NCI-H510A (cell line): ENCODE measurements around the gene PLA2R1.

ENCODE experiments used
- DNase-seq: peaks from one replicate; lab custom pipeline; 2025; lab: John Stamatoyannopoulos, UW

Gene PLA2R1

GRCh38 chr2:160062292-160063005, at the start of gene PLA2R1:
Gene PLA2R1, minus strand, starts transcription at chr2:160062615. Its CDS starts 212 bp downstream, at chr2:160062403.
- DNase-seq: no peak

GRCh38 chr2:160110674-160111239, 48.3 kb upstream of the PLA2R1 start:
- DNase-seq: no peak

DNA sequence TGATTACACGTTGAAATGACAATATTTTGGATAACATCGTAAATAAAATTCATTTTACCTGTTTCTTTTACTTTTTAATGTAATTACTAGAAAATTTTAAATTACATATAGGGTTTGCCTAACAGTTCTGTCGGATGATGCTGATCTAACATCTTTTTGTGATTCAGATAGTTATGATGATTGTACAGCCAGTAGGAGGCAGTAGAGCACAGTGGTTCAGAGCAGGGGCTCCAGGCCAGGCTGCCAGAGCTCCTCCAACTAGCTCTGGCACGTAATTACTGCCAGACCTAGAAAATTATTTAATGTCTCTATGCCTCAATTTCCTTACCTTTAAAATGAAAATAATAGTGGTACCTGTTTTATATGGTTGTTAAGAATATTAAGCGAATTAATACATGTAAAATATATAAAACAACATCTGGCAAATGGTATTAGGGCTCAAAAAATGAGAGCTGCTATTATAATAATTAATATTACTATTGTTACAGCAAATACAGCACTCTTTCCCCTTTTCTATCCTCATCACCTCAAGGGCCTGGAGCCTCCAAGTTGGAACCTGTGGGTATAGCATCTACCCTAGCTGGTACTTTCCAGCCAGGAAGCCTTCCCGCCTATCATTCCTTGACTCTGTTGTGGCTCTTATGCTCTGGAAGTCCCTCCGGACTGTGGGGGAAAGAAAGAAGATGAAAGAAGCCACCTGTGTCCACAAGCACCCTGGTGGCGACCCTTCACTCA, 47.7 kb upstream of the PLA2R1 start:
- peak; percentile 1 for DNase-seq

GRCh38 chr2:160109243-160109642, 46.8 kb upstream of the PLA2R1 start:
- no peak for DNase-seq

- DNase-seq: no peak
Observed at GRCh38 chr2:160108646-160109045, 46.2 kb upstream of the PLA2R1 start.

- no peak for DNase-seq
Observed at GRCh38 chr2:160105366-160105765, 43.0 kb upstream of the PLA2R1 start.

DNA sequence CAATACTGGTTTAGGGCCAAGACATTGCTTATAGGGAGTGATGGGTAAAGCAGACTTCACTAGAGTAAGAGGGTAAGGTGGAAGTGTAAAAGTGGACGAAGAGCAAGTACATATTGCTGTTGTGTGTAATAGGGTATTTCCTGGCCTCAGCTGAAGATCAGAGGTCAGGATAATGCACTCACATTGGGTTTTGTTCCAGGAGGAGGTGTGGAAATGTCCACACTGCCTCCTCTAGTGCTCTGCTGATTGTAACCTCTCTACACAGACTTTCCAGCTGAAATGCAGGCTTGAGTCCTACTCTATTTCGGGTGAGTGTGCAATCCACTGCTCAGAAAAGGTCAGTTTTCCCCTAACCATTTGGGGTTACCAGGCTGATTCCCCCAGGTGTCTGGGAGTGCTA, 41.7 kb upstream of the PLA2R1 start:
- DNase-seq: no peak

DNA sequence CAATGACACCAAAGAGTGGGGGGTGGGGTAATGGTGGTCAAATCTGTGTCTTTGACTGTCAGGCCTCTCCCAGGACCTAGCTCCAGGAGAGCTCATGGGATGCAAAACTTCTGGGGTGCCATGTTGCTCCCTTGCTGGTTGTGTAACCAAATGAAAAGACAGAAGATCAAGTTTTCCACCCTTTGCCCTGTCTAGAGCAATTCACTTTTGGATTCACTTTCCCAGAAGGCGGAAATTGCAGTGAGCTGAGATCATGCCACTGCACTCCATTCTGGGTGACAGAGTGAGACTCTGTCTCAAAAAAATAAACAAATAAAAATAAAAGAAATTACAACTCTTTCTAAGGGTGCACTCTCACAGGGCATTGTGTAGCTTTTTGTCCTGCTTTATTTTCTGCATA, 34.9 kb upstream of the PLA2R1 start:
- no peak for DNase-seq

- no peak for DNase-seq
Observed at GRCh38 chr2:160096409-160096808, 34.0 kb upstream of the PLA2R1 start.

DNA sequence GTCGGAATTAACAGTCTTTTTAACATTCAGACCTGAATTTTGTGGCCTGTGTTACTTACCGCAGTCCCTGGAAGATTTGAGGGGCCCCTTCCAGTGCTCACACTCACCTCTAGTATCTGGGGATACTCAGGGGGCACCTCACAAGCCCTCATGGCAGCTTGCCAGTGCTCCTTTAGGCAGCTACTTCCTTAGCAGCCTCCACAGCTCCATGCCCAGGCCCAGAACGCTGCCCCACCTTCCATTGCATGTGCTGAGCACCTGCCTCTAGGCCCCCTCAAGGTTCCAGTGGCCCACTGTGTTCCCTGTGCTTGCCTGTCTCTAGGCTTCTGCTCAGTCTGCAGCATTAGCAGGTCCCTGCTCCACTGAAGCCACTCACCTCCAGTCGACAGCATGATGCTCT, 30.0 kb upstream of the PLA2R1 start:
- DNase-seq: no peak

DNA sequence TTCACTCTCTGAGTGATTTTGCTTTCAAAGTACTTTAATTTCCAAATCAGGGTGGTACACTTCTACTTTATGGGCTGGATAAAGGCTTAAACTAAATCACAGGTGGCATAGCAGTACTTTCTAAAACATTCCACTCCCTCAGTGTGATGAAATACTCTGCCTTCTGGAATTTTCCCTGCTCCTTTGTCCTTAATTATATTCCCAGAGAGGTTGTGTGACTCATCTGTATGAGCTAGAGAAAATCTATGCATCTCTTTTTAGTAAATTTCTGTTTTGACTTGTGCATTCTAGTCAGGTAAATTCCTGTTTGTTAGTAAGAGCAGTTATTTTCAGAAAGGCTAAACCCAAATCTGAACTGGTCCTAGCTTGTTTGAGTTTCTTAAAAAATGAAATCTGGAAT, 29.0 kb upstream of the PLA2R1 start:
- no peak for DNase-seq

- no peak for DNase-seq
Observed at GRCh38 chr2:160087854-160088745, 25.7 kb upstream of the PLA2R1 start.

DNA sequence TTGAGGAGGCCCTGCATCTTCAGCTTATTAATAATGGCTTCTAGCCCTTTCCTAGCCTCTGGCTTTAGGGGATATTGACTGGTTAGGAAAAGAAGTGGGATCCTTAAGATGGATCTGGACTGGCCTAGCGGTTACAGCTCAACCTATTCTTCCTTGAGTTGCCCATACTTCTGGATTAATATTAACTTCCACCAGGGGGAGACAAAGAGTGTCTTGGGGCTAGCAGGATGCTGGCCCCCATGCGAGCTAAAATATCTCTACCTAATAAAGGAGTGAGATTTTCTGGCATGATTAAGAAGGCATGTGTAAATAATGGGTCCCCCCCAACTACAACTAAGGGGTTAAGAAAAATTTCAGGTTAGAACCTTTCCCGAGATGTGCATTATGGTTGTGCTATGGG, 23.2 kb upstream of the PLA2R1 start:
- DNase-seq: no peak

DNA sequence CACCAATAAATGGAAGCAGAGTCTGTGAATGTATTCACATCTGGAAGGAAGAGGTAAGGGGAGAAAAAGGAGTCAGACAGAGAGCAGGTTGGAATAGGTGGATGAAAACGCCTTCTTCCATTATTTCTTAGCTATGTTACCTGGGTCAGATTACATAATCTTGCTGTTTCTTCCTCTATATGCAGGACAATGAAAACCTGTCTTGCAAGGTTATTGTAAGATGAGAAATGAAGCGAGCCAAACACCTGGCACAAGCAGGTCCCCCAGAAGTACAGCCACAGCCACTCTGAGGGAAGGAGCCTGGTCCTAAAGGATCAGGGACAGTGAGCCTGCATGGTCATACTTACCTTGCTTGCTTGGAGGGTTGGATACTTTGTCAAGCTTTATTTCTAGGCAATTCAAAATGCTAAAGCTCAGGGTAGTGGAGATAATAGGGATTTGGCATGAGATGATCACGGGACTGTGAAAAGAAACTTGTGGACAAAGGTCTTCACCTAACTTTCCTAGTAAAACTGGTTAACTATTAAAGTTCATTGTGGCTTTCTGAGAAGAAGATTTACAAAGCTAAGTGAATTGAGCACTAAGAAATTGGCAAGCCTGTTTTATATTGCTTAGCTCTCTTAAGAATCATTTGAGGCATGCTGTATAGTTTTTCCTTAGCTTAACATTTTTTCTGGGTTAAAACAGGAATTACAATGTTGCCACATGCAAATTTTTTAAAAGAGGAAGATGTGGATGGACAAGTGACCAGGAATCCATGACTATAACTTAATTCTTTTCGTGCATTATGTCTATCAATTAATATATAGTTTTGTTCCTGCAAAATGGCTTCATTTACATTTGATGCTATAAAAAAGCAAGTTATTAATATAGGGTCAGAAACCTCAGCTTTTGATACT, 15.7 kb upstream of the PLA2R1 start:
- no peak for DNase-seq

DNA sequence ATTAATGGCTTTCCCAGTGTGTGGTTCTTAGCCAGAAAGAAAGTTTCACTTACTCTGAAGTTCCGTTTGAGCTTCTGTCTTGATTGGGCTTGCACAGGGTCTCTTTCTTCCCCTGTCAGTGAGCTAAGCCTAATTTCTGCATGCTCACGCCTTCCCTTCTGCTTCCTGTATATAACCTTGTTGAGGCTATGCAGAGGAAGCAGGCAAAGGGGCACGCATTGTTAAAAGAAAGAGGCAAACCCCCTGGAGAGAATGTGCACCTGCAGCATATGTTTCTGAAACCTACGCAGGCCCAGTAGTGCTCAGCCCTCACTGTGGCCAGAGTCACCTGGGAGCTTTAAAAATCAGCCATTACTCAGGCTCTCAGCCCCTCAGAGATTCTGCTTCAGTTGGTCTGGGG, 14.5 kb upstream of the PLA2R1 start:
- no peak for DNase-seq

GRCh38 chr2:160076241-160076640, 13.8 kb upstream of the PLA2R1 start:
- DNase-seq: no peak

DNA sequence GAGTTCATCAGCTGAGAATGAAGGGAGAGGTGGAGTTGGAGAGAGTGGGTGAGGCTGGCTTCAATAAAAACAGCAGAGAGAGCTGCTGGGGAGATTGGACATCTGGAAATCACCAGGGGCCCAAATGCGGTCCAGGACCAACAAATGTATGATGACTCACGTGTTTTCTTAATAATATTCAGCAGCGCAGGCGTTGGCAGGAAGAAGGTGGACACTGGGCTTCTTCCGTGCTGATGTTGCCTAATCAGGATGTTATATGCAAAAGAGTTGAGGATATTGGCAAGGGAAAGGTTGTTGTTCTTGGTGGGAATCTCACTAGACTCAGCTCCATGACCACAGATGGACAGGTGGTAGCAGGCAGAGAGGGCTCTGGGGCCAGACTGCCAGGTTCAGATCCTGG, 12.8 kb upstream of the PLA2R1 start:
- no peak for DNase-seq

- DNase-seq: no peak
Observed at GRCh38 chr2:160073284-160073888, 11.0 kb upstream of the PLA2R1 start.

DNA sequence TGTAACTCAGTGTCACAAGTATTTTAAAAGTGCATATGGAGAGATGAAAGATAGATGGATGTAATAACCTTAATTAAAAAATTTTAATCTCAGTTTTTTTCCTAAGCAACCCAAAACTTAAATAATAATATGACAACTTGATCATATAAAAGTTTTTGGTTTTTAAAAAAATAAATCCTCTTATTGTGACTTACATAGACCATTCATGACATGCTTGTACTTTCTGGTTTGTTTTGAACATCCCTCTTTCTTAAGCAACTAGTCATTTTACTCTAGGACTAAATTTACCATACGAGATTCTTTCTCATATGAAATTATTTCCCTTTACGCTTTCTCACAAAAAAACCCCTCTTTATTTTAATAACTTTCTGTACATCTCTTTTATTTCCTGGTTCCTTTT, 6.5 kb upstream of the PLA2R1 start:
- no peak for DNase-seq

- no peak for DNase-seq
Observed at GRCh38 chr2:160064916-160065315, 2.5 kb upstream of the PLA2R1 start.
